PC-3 (cell line): Measurements from ENCODE around the gene HMGA1.

Source experiments
- EZH2 ChIP-seq: fragments of 300-600 bp; sonication (generic); IDR thresholded peaks from one replicate; pipeline ENCODE4 v1.6.1; 2017; ENCODE audit warnings: antibody characterized with exemption, mild to moderate bottlenecking, low read length; ENCODE audit not compliant: unreplicated experiment
- EZH2phosphoT487 ChIP-seq: fragments of 300-600 bp; sonication (generic); IDR thresholded peaks from 2 replicates; pipeline ENCODE4 v1.6.1; 2018; ENCODE audit warnings: mild to moderate bottlenecking, antibody characterized with exemption, low read length, borderline replicate concordance
- TF ChIP-seq, protein P1 (sequence below): fragments of 300-600 bp; sonication (generic); conservative IDR thresholded peaks from 2 replicates; pipeline ENCODE4 v1.5.1; 2017; ENCODE audit warnings: antibody characterized with exemption, low read depth, mild to moderate bottlenecking, low read length

DNA sequence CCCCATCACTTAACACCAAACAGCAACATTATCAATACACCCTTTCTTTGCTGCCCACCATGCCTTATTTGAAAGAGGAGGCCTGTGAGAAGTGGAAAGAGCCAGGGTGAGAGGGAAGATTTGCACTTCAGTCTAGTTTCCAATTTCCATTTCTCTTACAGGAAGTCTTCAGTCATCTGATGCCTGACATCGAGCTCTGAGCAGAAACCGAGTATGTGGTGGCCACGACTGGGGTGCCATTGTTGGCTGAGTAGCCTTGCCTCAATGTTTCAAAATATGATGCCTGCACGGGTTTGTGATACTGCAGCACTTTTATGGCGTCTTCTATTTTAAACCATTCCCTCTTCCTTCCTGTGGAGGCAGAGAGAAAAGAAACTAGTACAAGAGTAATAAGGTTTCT, 51.9 kb downstream of the HMGA1 start:
- TF ChIP-seq, protein P1, sequence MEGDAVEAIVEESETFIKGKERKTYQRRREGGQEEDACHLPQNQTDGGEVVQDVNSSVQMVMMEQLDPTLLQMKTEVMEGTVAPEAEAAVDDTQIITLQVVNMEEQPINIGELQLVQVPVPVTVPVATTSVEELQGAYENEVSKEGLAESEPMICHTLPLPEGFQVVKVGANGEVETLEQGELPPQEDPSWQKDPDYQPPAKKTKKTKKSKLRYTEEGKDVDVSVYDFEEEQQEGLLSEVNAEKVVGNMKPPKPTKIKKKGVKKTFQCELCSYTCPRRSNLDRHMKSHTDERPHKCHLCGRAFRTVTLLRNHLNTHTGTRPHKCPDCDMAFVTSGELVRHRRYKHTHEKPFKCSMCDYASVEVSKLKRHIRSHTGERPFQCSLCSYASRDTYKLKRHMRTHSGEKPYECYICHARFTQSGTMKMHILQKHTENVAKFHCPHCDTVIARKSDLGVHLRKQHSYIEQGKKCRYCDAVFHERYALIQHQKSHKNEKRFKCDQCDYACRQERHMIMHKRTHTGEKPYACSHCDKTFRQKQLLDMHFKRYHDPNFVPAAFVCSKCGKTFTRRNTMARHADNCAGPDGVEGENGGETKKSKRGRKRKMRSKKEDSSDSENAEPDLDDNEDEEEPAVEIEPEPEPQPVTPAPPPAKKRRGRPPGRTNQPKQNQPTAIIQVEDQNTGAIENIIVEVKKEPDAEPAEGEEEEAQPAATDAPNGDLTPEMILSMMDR = no peak
- TF ChIP-seq EZH2phosphoT487 (no peak), EZH2 (no peak)
